ENCODE measurements around the gene TYSND1.
"Not testable (repeated sequence)": the region's sequence is repeated elsewhere in the genome, so short reads cannot be mapped to it uniquely, and the experiment has no call there.

The TYSND1 gene

DNA sequence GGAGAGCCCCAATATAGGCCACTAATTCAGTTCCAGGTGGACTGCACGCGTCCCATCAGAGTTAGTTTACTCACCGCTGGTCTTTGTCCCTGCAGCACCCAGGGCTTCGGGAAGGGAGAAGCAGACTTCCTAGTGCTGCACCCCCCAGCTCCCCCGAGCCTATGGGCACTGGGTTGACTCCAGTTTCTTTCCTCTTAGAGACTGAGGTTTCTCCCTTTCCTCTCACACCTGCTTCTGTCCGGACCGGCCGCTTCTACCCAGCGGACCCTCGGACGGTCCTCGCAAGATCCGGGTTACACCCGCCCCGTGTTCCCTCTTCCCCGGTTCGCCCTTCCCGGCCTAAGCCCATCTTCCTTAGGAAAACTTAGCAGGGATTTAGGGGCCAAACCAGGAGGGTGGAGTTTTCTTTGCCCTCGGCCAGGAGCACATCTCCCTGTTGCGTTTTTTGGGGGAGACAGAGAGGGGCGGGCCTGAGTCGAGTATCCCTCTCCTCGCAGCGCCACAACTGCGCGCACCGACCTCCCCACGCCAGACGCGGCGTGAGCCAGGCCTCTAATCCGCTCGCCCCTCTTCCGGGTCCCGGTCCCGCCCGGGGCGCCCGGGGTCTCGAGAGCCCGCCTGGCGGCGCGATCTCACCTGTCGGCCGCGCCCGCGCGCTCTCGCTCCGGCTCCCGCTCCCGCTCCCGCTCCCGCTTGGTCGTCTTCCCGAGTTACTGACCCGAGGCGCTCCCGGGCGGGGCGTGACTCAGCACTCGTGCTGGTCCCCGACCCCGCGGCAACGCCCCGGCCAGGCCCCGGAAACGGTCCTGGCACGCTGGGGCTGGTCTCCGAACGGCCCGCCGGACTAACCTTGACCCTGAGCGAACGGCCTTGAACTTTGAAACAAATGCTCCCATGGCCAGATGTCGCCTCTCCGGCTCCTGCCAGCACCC is 14.1 kb downstream of the TYSND1 start, which contains the start of gene AIFM2:
Gene AIFM2 (minus strand): TSS at position 728 of the 932 bp plus-strand sequence. CDS start 8,741 bp downstream, outside the sequence.
- DNase-seq (ENCODE audit: low read depth): no peak

DNA sequence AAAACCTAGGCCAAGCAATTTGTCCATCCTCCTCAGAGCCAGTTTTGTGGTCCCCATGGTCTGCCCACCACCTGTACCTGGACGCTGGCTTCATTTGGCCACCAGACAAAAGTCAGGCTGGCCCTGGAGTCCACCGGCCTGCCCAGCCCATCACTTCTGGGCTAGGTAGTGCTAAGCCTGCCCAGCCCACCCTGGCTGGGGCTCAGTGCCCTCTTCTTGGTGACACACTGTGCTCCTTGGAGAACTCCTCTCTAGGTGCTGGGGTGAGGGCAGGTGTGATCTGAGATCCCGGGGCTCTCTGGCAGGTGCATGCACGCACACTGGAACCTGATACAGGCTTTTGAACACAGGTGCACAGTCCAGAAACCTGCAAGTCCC is 15.0 kb downstream of the TYSND1 start:
- no peak for DNase-seq (ENCODE audit: low read depth)

DNA sequence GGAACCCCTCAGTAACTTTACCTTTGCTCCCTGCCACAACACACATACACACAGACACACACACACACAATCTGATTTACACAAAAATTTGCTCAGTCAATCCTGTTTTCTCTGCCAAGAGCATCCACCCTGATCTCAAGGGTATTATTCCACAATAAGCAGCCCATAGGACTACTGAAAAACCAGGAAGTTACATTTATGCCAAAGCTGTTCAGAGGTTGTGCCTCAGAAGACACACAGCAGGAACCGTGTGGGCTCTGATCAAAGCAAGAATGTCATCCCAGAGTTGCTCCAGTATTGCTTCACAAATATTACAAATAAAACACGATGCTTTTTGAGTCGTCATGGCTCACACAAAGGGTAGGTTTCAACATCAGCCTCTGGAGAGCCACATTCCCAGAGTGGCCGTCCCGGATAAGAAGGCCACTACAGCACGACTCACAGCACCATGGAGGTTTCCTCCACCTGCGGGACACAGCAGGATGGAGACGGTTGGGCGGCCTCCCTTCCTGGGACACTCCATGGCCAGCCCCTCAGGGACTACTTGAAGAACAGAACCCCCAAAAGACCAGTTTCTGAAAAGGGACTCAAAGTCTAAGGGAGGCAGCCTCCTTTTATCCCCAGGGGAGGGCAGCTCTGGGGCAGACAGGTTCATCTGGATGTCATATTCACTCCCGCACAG is 15.5 kb downstream of the TYSND1 start:
- DNase-seq (ENCODE audit: low read depth): no peak

DNA sequence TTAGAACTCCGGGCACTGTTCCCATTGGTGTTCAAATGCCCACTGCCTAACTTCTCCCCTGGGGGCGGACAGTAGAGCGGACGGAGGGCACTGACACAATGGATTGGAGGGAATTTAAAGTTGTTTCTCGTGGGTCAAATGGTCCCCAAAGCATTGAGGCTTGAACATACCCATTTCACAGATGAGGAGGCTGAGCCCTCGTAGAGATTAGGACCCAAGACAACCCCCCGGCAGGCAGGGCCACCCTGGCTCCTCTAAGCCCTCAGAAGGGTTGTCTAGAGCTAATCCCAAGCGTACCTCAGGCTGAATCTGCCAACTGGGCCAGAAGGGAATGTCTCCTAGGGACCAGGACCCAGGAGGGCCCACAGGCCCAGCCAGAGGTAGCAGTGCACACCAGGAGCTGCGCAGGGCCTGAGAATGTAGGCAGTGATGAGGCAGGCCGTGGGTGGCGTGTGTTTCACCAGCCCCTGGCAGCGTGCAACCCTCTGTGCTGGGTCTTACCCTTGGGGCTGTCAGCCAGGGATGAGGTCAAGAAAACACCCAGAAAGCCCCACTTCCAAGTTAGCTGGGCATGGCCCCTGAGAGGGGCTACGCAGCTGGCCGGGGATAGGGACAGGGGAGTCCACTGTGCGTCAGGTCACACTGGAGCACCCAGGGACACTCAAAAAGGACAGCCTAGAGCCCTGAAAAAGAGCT is 19.7 kb downstream of the TYSND1 start:
- no peak for DNase-seq (ENCODE audit: low read depth)

DNA sequence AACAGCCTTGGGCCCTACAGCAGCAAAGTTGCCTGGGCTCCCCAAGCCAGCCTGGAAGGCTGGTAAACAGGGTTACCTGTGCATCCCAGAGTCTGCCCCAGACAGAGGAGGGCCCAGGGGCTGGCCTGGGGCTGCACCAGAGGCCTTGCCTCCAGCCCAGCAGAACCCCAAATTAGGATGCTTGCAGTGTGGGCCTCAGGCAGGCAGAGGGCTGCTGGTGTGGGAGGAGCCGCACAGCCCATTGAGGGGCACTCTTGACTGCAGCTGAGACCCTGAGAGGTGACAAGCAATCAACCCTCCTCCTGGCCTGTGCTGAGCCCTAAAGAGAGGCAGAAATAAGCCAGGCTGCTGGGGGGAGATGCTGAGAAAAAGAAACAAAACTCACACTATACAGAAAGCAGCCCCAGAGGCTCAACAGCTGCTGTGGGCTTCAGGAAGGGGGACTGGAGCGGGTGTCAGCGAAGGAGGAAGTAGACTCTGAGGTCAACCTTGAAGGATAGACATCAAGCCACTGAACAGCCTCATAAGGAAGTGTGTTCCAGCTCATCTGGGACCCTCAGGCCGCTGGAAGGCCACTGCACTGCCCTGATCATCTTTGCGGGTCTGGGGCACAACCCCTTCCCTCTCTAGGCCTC is 20.5 kb downstream of the TYSND1 start:
- no peak for DNase-seq (ENCODE audit: low read depth)

DNA sequence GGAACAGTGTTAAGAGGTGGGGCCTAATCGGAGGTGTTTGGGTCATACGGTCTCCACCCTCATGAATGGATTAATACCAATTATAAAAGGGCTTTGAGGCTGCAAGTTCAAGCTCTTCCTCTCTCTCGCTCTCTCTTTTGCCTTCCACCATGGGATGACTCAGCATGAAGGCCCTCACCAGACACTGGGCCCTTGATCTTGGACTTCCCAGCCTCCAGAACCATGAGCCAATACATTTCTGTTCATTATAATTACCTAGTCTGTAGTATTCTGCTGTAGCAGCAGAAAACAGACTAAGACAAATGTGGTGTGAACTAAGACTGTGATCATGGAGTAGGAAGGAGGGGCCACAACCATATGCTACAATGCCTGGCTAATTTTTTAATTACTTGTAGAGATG is 21.6 kb downstream of the TYSND1 start:
- DNase-seq (ENCODE audit: low read depth): no peak

DNA sequence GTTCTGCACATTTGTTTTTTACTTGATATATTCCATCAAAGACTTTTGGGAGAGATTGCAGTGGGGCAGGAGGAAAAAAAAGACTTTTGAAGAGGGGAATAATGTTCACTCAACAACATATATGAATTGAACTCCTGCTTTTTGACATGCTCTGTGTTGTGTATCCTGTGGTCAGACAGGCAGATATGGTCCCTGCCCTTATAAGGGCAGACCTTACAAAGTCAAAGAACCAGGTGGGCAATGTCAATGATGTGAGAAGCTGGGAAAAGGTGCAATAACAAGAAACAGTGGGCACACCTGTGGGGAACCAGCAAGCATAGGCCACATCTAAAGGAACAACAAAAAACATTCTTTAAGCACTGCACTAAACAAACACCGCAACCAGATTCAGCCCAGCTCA is 22.1 kb downstream of the TYSND1 start:
- DNase-seq (ENCODE audit: low read depth): no peak

DNA sequence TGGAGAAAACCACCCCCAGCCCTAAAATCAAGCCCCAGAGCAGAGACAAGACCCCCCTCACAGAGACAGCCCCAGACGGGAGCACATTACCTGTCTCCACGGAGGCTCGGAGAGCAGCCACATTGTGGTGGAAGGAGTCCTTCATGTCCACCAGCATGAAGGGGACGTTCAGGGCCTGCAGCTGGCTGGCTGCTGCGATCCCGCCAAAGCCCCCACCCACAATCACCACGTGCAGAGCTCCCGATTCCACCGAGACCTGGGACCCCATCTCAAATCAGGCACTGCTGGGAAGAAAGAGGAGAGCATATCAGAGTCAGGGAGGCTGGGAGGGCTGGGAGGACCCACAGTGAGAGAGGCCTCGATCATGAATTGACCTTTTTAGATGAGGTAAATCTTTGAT is 22.7 kb downstream of the TYSND1 start:
- DNase-seq (ENCODE audit: low read depth): no peak

DNA sequence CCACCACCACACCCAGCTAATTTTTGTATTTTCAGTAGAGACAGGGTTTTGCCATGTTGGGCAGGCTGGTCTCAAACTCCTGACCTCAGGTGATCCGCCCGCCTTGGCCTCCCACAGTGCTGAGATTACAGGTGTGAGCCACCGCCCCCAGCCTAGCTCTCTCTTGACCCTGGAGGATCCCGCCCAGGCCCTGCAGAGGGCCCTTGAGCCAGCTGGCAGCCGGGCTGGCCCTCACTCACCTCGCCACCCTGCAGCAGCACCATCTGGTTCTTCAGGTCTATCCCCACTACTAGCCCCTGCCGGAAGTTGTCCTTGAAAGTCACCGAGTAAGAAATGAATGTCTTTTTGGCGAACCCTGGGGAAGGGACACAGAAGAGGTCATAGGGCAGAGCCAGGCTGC is 23.3 kb downstream of the TYSND1 start:
- not testable (repeated sequence) for DNase-seq (ENCODE audit: low read depth)

DNA sequence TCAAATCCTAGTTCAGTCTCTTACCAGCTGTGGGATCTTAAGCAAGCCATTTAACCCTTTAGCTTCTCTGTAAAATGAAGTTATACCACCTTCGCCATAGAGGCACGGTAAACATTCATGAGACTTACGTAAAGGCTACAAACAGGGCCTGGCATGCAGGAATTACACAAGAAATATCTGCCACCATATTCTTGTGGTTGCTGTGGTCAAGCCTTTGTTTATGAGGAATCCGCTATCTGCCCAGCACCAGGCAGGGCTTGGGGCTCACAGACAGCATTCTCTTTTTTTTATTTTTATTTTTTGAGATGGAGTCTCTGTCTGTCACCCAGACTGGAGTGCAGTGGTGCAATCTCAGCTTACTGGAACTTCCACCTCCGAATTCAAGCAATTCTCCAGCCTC is 23.8 kb downstream of the TYSND1 start:
- no peak for DNase-seq (ENCODE audit: low read depth)

DNA sequence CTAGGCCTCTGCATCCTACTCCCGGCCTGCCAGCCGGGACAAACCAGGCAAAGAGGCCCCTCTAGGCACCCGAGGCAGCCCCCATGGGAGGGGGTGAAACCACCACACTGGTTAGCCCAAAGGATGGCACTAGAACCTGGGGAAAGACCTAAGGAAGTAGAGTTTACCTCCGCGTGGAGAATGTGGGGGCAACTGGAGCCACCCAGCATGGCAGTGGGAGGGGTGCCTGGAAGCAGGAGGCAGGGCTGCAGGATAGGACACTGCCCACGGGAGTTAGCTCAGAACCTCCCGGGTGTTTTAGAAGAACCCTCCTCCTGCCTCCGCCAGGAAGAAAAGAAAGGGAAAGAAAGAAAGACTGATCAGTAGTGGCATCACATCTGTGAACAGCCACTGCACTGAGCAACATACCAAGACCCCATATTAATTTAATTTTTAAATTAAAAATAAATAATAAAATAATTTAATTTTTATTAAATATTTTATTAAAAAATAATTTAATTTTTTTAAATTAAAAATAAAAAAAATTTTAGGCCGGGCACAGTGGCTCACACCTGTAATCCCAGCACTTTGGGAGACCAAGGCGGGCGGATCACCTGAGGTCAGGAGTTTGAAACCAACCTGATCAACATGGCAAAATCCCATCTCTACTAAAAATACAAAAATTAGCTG is 25.1 kb downstream of the TYSND1 start:
- DNase-seq (ENCODE audit: low read depth): no peak

DNA sequence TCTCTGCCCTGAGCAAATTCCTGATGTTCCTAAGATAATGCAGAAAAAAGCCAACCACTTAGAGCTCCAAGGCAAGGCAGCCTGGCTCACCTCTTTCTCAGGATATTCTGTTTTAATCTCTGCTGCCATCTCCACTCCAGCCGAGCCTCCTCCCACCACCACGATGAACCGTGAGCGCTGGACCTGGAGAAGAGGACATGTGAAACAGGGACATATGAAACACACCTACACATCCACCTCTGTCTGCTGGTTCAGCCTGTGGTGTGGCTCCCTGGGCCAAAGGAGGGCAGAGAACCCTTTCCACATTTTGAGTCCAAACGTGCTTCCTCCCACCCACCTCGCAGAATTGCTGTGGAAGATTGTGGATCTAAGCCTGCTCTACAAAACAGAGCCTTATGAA is 26.1 kb downstream of the TYSND1 start:
- DNase-seq (ENCODE audit: low read depth): no peak

DNA sequence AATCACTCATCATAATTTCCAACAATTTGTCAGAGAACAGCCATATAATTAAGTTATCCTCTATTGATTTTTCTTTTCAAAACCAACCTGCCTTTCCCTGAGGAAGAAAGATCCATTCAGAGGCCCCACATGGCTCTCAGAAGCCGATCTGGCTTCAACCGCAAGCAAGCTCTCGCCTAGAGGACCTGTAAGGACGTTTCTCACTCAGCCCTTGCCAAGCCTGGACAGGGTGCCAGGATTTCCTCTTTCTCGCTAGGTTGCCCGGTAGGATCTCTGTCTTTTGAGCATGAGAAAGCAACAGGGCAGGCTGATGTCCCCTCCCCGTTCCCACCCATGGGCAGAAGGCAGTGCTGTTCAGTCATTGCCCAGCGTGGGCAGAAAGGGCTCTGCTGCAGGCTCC is 26.9 kb downstream of the TYSND1 start:
- no peak for DNase-seq (ENCODE audit: low read depth)

DNA sequence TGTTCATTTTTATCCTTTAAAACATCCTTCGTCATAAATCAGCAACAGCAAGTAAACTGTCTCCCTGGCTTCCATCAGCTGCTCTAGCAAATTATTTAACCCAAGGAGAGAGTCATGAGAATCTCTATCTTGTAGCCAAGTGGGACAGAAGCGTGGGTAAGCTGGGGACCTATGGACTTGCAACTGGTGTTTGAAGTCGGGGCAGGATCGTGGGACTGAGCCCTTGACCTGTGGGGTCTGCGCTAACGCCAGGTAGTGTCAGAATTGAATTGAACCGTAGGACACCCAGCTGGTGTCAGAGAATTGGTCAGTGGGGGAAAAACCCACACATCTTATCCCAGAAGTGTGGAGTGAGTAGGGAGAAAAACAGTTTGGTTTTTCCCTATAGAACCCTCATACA is 27.3 kb downstream of the TYSND1 start:
- DNase-seq (ENCODE audit: low read depth): no peak

DNA sequence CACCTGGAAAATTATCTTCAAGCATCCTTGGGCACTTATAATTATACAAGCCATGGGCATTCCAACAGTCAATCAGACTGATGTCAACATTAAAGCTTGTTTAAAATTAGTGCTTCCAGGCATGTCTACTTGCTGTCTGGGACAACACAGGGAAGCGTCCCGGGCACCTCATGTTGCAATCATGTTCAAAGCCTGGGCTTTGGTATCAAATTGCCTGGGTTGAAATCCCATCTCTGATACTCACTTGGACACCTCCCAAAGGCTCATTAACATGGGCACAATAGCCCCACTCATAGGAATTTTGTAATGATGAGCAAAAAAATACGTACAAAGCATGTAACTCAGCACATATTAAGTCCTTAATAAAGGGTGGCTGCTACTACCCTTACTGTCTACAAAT is 28.3 kb downstream of the TYSND1 start:
- no peak for DNase-seq (ENCODE audit: low read depth)

DNA sequence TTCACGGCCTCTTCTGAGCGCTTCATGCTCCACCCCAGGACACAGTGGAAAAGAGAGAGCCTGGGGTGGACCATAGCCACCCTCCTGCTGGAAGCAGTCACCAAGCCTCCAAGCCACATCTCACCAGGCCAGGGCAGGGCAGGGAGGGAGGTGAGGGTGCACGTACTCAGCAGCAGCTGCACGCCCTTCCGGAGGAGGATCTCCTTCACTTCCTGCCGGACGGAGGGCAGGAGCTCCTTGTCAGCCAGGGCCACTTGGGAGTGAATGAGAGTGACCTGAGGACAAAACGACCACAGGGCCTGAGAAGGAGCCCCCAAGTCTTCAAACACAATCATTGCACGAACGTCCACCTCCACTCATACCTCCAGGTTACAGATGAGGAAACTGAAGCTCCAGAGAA is 28.9 kb downstream of the TYSND1 start:
- DNase-seq (ENCODE audit: low read depth): no peak

DNA sequence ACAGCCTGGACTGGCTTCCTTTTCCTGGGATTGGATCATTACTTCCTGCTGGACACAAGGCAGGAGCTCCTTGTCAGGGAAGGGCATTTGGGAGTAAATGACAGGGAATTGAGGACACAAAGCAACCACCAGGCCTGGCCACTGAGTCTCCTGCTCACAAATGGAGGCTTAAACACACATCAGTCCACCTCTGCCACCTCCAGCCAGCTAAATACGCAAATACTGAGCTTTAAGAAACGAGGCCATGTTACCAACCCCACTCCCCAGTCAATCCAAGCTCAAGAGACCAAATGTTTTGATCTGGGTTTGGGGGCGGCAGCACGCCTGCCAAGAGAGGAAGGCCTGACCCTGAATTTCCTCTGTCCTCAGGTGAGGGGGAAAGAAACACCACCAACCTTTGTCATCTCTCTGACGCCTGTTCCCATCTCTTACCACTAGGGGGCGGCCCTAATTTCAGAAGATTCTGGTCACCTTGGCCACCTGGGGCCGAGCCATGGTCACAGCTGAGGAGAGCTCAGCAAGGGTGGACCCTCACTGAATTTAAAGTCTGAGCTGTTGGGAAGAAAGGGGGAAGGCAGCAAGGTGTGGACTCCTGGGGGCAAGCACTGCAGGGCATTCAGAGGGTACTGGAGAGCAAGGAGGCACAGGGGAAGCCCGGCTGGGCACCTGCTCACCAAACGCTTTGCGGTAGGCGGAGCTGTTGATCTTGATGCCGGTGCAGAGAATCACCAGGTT is 30.4 kb downstream of the TYSND1 start:
- no peak for DNase-seq (ENCODE audit: low read depth)

DNA sequence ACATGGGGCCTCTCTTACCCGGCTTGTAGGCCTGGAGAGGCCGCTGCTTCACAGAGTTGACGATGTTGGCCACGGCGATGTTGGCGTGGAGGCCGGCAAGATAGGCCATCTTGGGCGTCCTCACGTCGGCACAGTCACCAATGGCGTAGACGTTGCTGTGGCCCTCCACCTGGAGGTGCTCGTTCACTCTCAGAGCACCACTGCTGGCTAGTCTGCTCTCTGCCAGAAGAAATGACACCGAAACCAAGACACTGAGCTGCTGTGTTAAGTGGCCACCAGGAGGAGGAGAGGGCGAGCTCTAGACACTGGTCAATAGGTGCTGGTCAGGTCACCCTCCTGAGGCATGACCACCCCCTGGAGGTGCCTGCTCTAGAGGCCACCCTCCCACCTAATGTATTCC is 31.6 kb downstream of the TYSND1 start:
- no peak for DNase-seq (ENCODE audit: low read depth)

DNA sequence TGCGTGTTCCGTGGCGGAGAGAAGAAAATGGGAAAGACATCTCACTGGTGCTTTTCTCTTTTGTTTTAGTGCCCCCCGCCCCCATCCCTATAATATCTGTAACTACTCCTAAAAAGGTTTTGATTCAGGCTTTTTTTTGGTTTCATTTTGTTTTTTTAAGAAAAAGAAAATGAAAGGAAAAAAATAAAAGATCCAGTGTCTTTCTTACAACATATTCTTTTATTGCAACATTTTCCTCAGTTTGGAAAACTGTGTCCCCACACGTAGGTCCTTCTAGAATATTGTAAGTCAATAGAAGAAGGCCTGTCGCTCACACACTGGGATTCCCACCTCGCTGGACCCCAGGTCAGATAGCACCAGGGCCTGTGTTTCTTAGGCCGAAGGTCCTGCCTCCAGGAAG is 34.4 kb downstream of the TYSND1 start:
- DNase-seq (ENCODE audit: low read depth): no peak

DNA sequence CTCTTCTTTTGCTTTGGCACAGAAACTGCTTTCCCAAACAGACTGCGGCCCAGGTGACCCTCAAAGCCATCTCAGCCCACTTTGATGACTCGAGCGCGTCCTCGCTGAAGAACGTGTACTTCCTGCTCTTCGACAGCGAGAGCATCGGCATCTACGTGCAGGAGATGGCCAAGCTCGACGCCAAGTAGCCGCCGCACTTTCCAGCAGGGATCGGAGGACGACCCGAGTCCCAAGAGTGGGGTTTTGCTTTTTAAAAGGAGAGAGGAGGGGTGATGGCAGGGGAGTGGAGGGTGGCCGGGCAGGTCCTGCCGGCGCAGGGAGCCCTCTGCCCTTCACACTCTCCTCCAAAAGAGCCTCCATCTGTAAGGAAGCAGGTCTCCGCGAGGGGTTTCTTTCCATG is 35.0 kb downstream of the TYSND1 start:
- DNase-seq (ENCODE audit: low read depth): no peak

DNA sequence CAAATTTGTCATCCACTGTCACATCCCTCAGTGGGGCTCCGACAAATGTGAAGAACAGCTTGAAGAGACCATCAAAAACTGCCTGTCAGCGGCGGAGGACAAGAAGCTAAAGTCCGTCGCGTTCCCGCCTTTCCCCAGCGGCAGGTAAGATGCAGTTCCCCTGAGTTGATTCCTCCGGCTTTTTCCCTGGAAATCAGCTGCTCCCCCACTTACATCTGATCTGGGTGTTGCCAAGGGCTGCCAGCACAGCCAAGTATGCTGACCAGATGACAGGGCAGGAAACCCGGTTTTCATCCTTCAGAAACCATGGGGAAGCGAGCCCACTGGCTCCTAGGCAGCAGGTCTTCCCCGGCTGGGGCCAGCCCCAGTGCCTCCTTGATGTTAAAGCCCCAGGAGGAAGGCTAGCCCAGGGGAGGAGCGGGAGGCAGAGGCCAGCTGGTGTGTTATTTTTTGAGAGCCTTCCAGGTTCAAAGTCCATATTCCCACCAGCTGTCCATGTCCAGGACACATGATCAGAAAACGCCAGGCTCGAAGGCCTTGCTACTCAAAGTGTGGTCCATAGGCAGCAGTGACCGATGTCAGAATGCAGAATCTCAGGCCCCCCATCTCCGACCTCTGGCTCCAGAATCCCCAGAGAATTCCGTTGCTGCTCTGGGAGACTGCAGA is 37.3 kb downstream of the TYSND1 start:
- no peak for DNase-seq (ENCODE audit: low read depth)

All from stimulated activated CD8-positive, alpha-beta memory T cell treated with anti-CD3 and anti-CD28 coated beads, Interleukin-7, amount 100 ng/mL, for 24 hours (primary cell).